Trophoblast cell (in vitro differentiated cells and primary cell): ENCODE measurements around the gene RAG2.
A peak's percentile ranks its signal among the peaks of the same experiment; 100 is the strongest.

ENCODE experiments used
- DNase-seq, 2 donors: peaks; one replicate each; pipeline ENCODE4 v3.0.0-alpha.2; 2016
- H2AFZ ChIP-seq: 2 replicates; pipeline ENCODE4 v1.6.1; 2013; ENCODE audit warnings: low read length, moderate library complexity, mild to moderate bottlenecking; ENCODE audit not compliant: insufficient read depth, poor library complexity
- H2AK5ac ChIP-seq: 2 replicates; pipeline ENCODE4 v1.6.1; 2013; ENCODE audit warnings: mild to moderate bottlenecking, low read length
- H2BK120ac ChIP-seq: 2 replicates; pipeline ENCODE4 v1.6.1; 2013; ENCODE audit warnings: low read length, mild to moderate bottlenecking, moderate library complexity; ENCODE audit not compliant: insufficient read depth, poor library complexity
- H2BK12ac ChIP-seq: 2 replicates; pipeline ENCODE4 v1.6.1; 2013; ENCODE audit warnings: mild to moderate bottlenecking, low read length, moderate library complexity
- H2BK5ac ChIP-seq: 2 replicates; pipeline ENCODE4 v1.6.1; 2013; ENCODE audit warnings: low read length, low read depth, moderate library complexity, mild to moderate bottlenecking; ENCODE audit not compliant: poor library complexity
- H3K14ac ChIP-seq: 2 replicates; pipeline ENCODE4 v1.6.1; 2013; ENCODE audit warnings: mild to moderate bottlenecking, low read length
- H3K18ac ChIP-seq: 2 replicates; pipeline ENCODE4 v1.6.1; 2013; ENCODE audit warnings: mild to moderate bottlenecking, low read length
- H3K23ac ChIP-seq: 2 replicates; pipeline ENCODE4 v1.6.1; 2013; ENCODE audit warnings: low read length
- H3K27ac ChIP-seq: 2 replicates; pipeline ENCODE4 v1.5.1; 2013; ENCODE audit warnings: low read depth, mild to moderate bottlenecking, inconsistent platforms, low read length, moderate library complexity
- H3K27me3 ChIP-seq: 2 replicates; pipeline ENCODE4 v1.6.1; 2013; ENCODE audit warnings: inconsistent platforms, mild to moderate bottlenecking, low read length, moderate library complexity; ENCODE audit not compliant: insufficient read depth
- H3K36me3 ChIP-seq, 2 experiments: 1 replicate in 1 of 2; 2 replicates in 1 of 2; pipeline ENCODE4 v1.6.1; 2013; ENCODE audit warnings: low read length in 2 of 2, mild to moderate bottlenecking in 2 of 2, moderate library complexity in 1 of 2; ENCODE audit not compliant: insufficient read depth in 2 of 2, control insufficient read depth in 1 of 2
- H3K4ac ChIP-seq: 2 replicates; pipeline ENCODE4 v1.6.1; 2013; ENCODE audit warnings: low read depth, mild to moderate bottlenecking, low read length, moderate library complexity
- H3K4me1 ChIP-seq, 2 experiments: 1 replicate in 1 of 2; 2 replicates in 1 of 2; pipeline ENCODE4 v1.6.1; 2013; ENCODE audit warnings: low read length in 2 of 2, mild to moderate bottlenecking in 2 of 2, moderate library complexity in 1 of 2; ENCODE audit not compliant: insufficient read depth in 2 of 2, control insufficient read depth in 1 of 2
- H3K4me2 ChIP-seq: 2 replicates; pipeline ENCODE4 v1.6.1; 2013; ENCODE audit warnings: inconsistent platforms, mild to moderate bottlenecking, low read length, moderate library complexity
- H3K4me3 ChIP-seq: 2 replicates; pipeline ENCODE4 v1.5.1; 2013; ENCODE audit warnings: mild to moderate bottlenecking, low read depth, low read length, inconsistent platforms
- H3K79me1 ChIP-seq: one replicate; pipeline ENCODE4 v1.6.1; 2013; ENCODE audit warnings: low read length
- H3K79me2 ChIP-seq: 2 replicates; pipeline ENCODE4 v1.6.1; 2013; ENCODE audit warnings: low read length, mild to moderate bottlenecking; ENCODE audit not compliant: control insufficient read depth, insufficient read depth, poor library complexity
- H3K9ac ChIP-seq: 2 replicates; pipeline ENCODE4 v1.6.1; 2013; ENCODE audit warnings: mild to moderate bottlenecking, low read length
- H3K9me3 ChIP-seq: 2 replicates; pipeline ENCODE4 v1.6.1; 2013; ENCODE audit warnings: low read depth, mild to moderate bottlenecking, control low read depth, inconsistent platforms, low read length; ENCODE audit not compliant: insufficient read depth
- H4K12ac ChIP-seq: 2 replicates; pipeline ENCODE4 v1.6.1; 2013; ENCODE audit warnings: low read depth, mild to moderate bottlenecking, low read length, moderate library complexity
- H4K8ac ChIP-seq: 2 replicates; pipeline ENCODE4 v1.6.1; 2013; ENCODE audit warnings: low read depth, mild to moderate bottlenecking, low read length, moderate library complexity
- H4K91ac ChIP-seq: one replicate; pipeline ENCODE4 v1.6.1; 2013; ENCODE audit warnings: low read depth, mild to moderate bottlenecking, low read length, moderate library complexity
- WGBS: extraction: QIAGEN DNeasy Blood & Tissue Kit; methylation state at CpG from one replicate; pipeline ENCODE4 v1.1.7; 2013; ENCODE audit warnings: missing lambda C conversion rate; ENCODE audit not compliant: insufficient read length, insufficient coverage; ENCODE audit errors: extremely low coverage; 5-methylcytosine and 5-hydroxymethylcytosine counted together

RAG2 gene

DNA sequence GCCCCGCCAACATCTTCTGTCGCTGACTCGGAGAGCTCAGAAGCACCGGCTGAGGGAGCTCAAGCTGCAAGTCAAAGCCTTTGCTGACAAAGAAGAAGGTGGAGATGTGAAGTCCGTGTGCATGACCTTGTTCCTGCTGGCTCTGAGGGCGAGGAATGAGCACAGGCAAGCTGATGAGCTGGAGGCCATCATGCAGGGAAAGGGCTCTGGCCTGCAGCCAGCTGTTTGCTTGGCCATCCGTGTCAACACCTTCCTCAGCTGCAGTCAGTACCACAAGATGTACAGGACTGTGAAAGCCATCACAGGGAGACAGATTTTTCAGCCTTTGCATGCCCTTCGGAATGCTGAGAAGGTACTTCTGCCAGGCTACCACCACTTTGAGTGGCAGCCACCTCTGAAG lies 23.6 kb downstream of the RAG2 start:
- H3K4me2 ChIP-seq = no peak overlapping the region

GRCh38 chr11:36569095-36569494 lies 28.9 kb downstream of the RAG2 start:
- WGBS = no CpG with 5 or more reads among the region's 4 CpGs
- no peak overlapping the region for H2BK120ac ChIP-seq

More for the DNA sequence above, 23.6 kb downstream of the RAG2 start:
- Histone ChIP-seq H2BK120ac (no peak overlapping the region), H3K27me3 (no peaks in the 10 kb centered on the region), H3K14ac (no peak overlapping the region), H3K36me3 (peaks cover 0 to 2% of the 10 kb centered on the region in 2 experiments), H3K9me3 (peaks cover 2% of the 10 kb centered on the region), H3K9ac (no peak overlapping the region), H3K4me1 (no peaks in the 10 kb centered on the region), H3K79me2 (no peaks in the 10 kb centered on the region), H3K4me3 (no peak overlapping the region), H2BK12ac (no peak overlapping the region), H4K12ac (no peak overlapping the region), H3K18ac (no peak overlapping the region), H2AFZ (no peak overlapping the region), H3K4ac (no peak overlapping the region), H3K27ac (no peak overlapping the region), H4K91ac (no peak overlapping the region), H2AK5ac (no peak overlapping the region), H3K79me1 (no peaks in the 10 kb centered on the region), H4K8ac (no peak overlapping the region), H3K23ac (no peak overlapping the region), H2BK5ac (no peak overlapping the region)
- peak in 1 of 2 donors; percentile 37 for DNase-seq
- WGBS = no CpG with 5 or more reads among the region's 8 CpGs

GRCh38 chr11:36567694-36568093 lies 30.3 kb downstream of the RAG2 start, which contains the start of gene RAG1:
RAG1 (plus strand) TSS chr11:36568007; CDS start chr11:36573305, 5,298 bp downstream.
- no peaks in the 10 kb centered on the region for H3K36me3 ChIP-seq
- no peak within 1 kb of the TSS for H2BK5ac ChIP-seq
- no CpG with 5 or more reads among the region's 1 CpG for WGBS
- no peak within 1 kb of the TSS for H4K12ac ChIP-seq
- no peak within 1 kb of the TSS for H2BK120ac ChIP-seq
- H3K18ac ChIP-seq = no peak within 1 kb of the TSS
- no peak within 1 kb of the TSS for H3K9ac ChIP-seq
- H3K4me1 ChIP-seq = peaks cover 0 to 3% of the 10 kb centered on the region in 2 experiments
- no peak within 1 kb of the TSS for H3K23ac ChIP-seq
- H2BK12ac ChIP-seq = no peak within 1 kb of the TSS
- H3K27me3 ChIP-seq = no peaks in the 10 kb centered on the region
- no peak within 1 kb of the TSS for H4K91ac ChIP-seq
- peaks cover 2% of the 10 kb centered on the region for H3K79me1 ChIP-seq
- H3K9me3 ChIP-seq = no peaks in the 10 kb centered on the region
- H3K14ac ChIP-seq = no peak within 1 kb of the TSS
- no peak within 1 kb of the TSS for H4K8ac ChIP-seq
- no peak within 1 kb of the TSS for H3K4ac ChIP-seq
- H2AK5ac ChIP-seq = no peak within 1 kb of the TSS
- H3K79me2 ChIP-seq = no peaks in the 10 kb centered on the region
- no peak within 1 kb of the TSS for H3K27ac ChIP-seq
- H3K4me2 ChIP-seq = no peak within 1 kb of the TSS
- DNase-seq = no peak
- H3K4me3 ChIP-seq = no peak within 1 kb of the TSS
- no peak within 1 kb of the TSS for H2AFZ ChIP-seq

More at GRCh38 chr11:36569095-36569494, 28.9 kb downstream of the RAG2 start:
- Histone ChIP-seq H3K9ac (no peak overlapping the region), H3K18ac (no peak overlapping the region), H2AK5ac (no peak overlapping the region), H3K4me1 (peaks cover 0 to 3% of the 10 kb centered on the region in 2 experiments), H3K9me3 (no peaks in the 10 kb centered on the region), H2BK5ac (no peak overlapping the region), H3K27me3 (no peaks in the 10 kb centered on the region), H3K79me2 (no peaks in the 10 kb centered on the region), H3K4ac (no peak overlapping the region), H3K4me3 (no peak overlapping the region), H3K36me3 (peaks cover 0 to 2% of the 10 kb centered on the region in 2 experiments), H3K27ac (no peak overlapping the region), H3K14ac (no peak overlapping the region), H3K4me2 (no peak overlapping the region), H3K79me1 (peaks cover 2% of the 10 kb centered on the region), H2BK12ac (no peak overlapping the region), H3K23ac (no peak overlapping the region), H4K8ac (no peak overlapping the region), H4K91ac (no peak overlapping the region), H2AFZ (no peak overlapping the region), H4K12ac (no peak overlapping the region)
- no peak for DNase-seq

DNA sequence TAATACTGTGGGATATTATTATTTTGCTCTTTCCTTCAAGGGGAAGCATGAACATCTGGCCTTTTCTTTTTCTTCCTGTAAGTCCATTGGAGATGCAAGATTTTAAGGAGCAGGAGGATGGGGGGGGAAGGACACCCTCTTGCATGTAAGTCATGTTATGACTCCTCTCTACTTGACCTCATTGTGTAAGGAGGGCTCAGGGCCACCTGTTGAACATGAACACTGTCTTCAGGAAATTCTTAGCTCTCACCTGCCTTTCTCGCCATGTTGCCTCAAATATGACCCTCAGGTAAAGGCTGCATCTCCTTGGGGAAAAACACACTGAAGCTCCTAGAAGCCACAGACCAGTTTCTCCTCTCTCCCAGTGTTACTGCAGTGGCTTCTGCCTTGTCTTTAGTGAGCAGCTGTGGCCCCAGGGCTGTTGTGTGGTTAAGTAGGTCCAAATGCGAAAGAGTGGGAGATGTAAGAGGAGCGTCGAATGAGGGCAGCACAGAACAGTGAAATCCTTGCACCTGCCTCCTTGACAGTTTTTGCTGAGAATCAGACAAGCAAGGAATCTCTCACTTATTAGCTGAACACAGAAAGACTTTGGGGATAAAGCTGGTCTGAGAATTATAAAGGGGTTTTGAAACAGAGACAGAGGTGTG lies 31.5 kb downstream of the RAG2 start:
- Histone ChIP-seq H3K4me3 (no peak overlapping the region), H4K91ac (no peak overlapping the region), H2AFZ (no peak overlapping the region), H3K79me2 (no peaks in the 10 kb centered on the region), H3K4me2 (no peak overlapping the region), H2BK5ac (no peak overlapping the region), H3K9me3 (no peaks in the 10 kb centered on the region), H3K4me1 (peaks cover 0 to 3% of the 10 kb centered on the region in 2 experiments), H3K9ac (no peak overlapping the region), H2BK120ac (no peak overlapping the region), H3K27ac (no peak overlapping the region), H4K12ac (no peak overlapping the region), H3K79me1 (peaks cover 2% of the 10 kb centered on the region), H3K4ac (no peak overlapping the region), H3K36me3 (no peaks in the 10 kb centered on the region), H3K27me3 (no peaks in the 10 kb centered on the region), H3K14ac (no peak overlapping the region), H2BK12ac (no peak overlapping the region), H4K8ac (no peak overlapping the region), H2AK5ac (no peak overlapping the region), H3K23ac (no peak overlapping the region), H3K18ac (no peak overlapping the region)
- WGBS = no CpG with 5 or more reads among the region's 4 CpGs
- no peak for DNase-seq
